ENCODE results near the gene UBN2. TPM values are rescaled to one million over a fixed set of nuclear protein-coding genes. Genes with fewer than 3 reads are reported as not detected.
"Not testable (repeated sequence)": the region's sequence is repeated elsewhere in the genome, so short reads cannot be mapped to it uniquely, and the experiment has no call there.

UBN2 gene
- total RNA-seq, 1 donor from 2014 or later, result 21.0 TPM

DNA sequence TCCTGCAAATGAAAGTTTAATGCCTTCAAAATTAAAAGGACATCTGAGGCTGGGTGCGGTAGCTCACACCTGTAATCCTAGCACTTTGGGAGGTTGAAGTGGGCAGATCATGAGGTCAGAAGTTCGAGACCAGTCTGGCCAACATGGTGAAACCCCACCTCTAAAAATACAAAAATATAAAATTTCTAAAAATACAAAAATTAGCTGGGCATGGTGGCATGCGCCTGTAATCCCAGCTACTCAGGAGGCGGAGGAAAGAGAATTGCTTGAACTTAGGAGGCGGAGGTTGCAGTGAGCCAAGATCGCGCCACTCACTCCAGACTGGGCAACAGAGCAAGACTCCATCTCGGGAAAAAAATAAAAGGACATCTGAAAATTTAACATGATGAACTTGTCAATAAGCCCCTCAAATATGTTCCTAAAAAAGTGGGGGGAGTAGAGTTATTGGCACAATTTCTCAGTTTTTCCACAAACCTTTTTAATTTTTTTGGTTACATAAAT, 4.0 kb upstream of the UBN2 start:
- not testable (repeated sequence) for H3K27ac Mint-ChIP-seq (ENCODE audit: unreplicated experiment); DNase-seq (ENCODE audit: extremely low spot score, unreplicated experiment); H3K4me3 Mint-ChIP-seq (ENCODE audit: unreplicated experiment); H3K9me3 Mint-ChIP-seq (ENCODE audit: unreplicated experiment); H3K36me3 Mint-ChIP-seq (ENCODE audit: unreplicated experiment)
- peaks cover 13% of the 10 kb centered on the region for H3K4me1 Mint-ChIP-seq (ENCODE audit: unreplicated experiment)
- H3K27me3 Mint-ChIP-seq (ENCODE audit: unreplicated experiment), result peaks cover 26% of the 10 kb centered on the region

GRCh38 chr7:139230023-139230422, 1.0 kb upstream of the UBN2 start:
- Mint-ChIP-seq H3K36me3 (ENCODE audit: unreplicated experiment) (peaks cover 2% of the 10 kb centered on the region), H3K27ac (ENCODE audit: unreplicated experiment) (peak overlapping the region; percentile 99), H3K27me3 (ENCODE audit: unreplicated experiment) (peaks cover 14% of the 10 kb centered on the region), H3K4me3 (ENCODE audit: unreplicated experiment) (peak overlapping the region; percentile 100), H3K4me1 (ENCODE audit: unreplicated experiment) (peaks cover 32% of the 10 kb centered on the region), H3K9me3 (ENCODE audit: unreplicated experiment) (no peaks in the 10 kb centered on the region)
- TF ChIP-seq CTCF (IDR thresholded peaks at IDR 0.05), result no peak
- DNase-seq (ENCODE audit: extremely low spot score, unreplicated experiment), result no peak

- peak overlapping the region; percentile 99 for H3K27ac Mint-ChIP-seq (ENCODE audit: unreplicated experiment)
- peaks cover 32% of the 10 kb centered on the region for H3K4me1 Mint-ChIP-seq (ENCODE audit: unreplicated experiment)
- DNase-seq (ENCODE audit: extremely low spot score, unreplicated experiment), result no peak
- H3K4me3 Mint-ChIP-seq (ENCODE audit: unreplicated experiment), result peak overlapping the region; percentile 100
- peaks cover 2% of the 10 kb centered on the region for H3K36me3 Mint-ChIP-seq (ENCODE audit: unreplicated experiment)
- peaks cover 14% of the 10 kb centered on the region for H3K27me3 Mint-ChIP-seq (ENCODE audit: unreplicated experiment)
- TF ChIP-seq CTCF (IDR thresholded peaks at IDR 0.05), result no peak
- no peaks in the 10 kb centered on the region for H3K9me3 Mint-ChIP-seq (ENCODE audit: unreplicated experiment)
These were observed 608 bp upstream of the UBN2 start for GRCh38 chr7:139230484-139230773.

- DNase-seq (ENCODE audit: extremely low spot score, unreplicated experiment), result peak; percentile 85
- H3K9me3 Mint-ChIP-seq (ENCODE audit: unreplicated experiment), result no peaks in the 10 kb centered on the region
- peaks cover 32% of the 10 kb centered on the region for H3K4me1 Mint-ChIP-seq (ENCODE audit: unreplicated experiment)
- H3K27ac Mint-ChIP-seq (ENCODE audit: unreplicated experiment), result peak overlapping the region; percentile 74
- no peak for TF ChIP-seq CTCF (IDR thresholded peaks at IDR 0.05)
- peaks cover 2% of the 10 kb centered on the region for H3K36me3 Mint-ChIP-seq (ENCODE audit: unreplicated experiment)
- peaks cover 14% of the 10 kb centered on the region for H3K27me3 Mint-ChIP-seq (ENCODE audit: unreplicated experiment)
- H3K4me3 Mint-ChIP-seq (ENCODE audit: unreplicated experiment), result peak overlapping the region; percentile 100
These were observed 708 bp downstream of the UBN2 start for GRCh38 chr7:139231513-139232376.

- H3K36me3 Mint-ChIP-seq (ENCODE audit: unreplicated experiment), result peaks cover 2% of the 10 kb centered on the region
- peaks cover 14% of the 10 kb centered on the region for H3K27me3 Mint-ChIP-seq (ENCODE audit: unreplicated experiment)
- DNase-seq (ENCODE audit: extremely low spot score, unreplicated experiment), result no peak
- H3K4me1 Mint-ChIP-seq (ENCODE audit: unreplicated experiment), result peaks cover 32% of the 10 kb centered on the region
- H3K4me3 Mint-ChIP-seq (ENCODE audit: unreplicated experiment), result peak overlapping the region; percentile 92
- no peaks in the 10 kb centered on the region for H3K9me3 Mint-ChIP-seq (ENCODE audit: unreplicated experiment)
- peak overlapping the region; percentile 74 for H3K27ac Mint-ChIP-seq (ENCODE audit: unreplicated experiment)
- TF ChIP-seq CTCF (IDR thresholded peaks at IDR 0.05), result no peak
These were observed 1.3 kb downstream of the UBN2 start for GRCh38 chr7:139232377-139232717.
